MCF 10A (cell line): ENCODE data around the gene MXD4. TPM values are rescaled to one million over a fixed set of nuclear protein-coding genes. Genes with fewer than 3 reads are reported as not detected.
A peak's percentile ranks its signal among the peaks of the same experiment; 100 is the strongest.

Source experiments
- BruUV-seq: library from RNA; stranded (reverse); fragments of 400-500 nt; replicated peaks from 2 replicates; lab custom pipeline; 2021; lab: Mats Ljungman, UMichigan
- CTCF ChIA-PET: fragments of 300-600 bp; sonication (Branson Sonifier 250); formaldehyde crosslinking; extraction: SDS; loops from one replicate; lab custom pipeline; 2021; ENCODE audit warnings: antibody characterized with exemption, inconsistent platforms; lab: Yijun Ruan, JAX
- POLR2A ChIA-PET: fragments of 300-600, 350-650 bp; sonication (Branson Sonifier 250); formaldehyde crosslinking; extraction: SDS; loops from one replicate; lab custom pipeline; 2020; ENCODE audit warnings: antibody characterized with exemption, inconsistent platforms; lab: Yijun Ruan, JAX
- DNase-seq: peaks from one replicate; pipeline ENCODE4 v3.0.0-alpha.2; 2018; ENCODE audit not compliant: unreplicated experiment
- H3K27ac Mint-ChIP-seq: one replicate; pipeline ENCODE4 v1.8.0; 2022; ENCODE audit warnings: mild to moderate bottlenecking, low read depth, mixed read lengths; ENCODE audit not compliant: unreplicated experiment
- H3K27me3 Mint-ChIP-seq: one replicate; pipeline ENCODE4 v1.8.0; 2022; ENCODE audit warnings: mixed read lengths; ENCODE audit not compliant: insufficient read depth, unreplicated experiment
- H3K36me3 Mint-ChIP-seq: one replicate; pipeline ENCODE4 v1.8.0; 2022; ENCODE audit warnings: mild to moderate bottlenecking, moderate library complexity, mixed read lengths; ENCODE audit not compliant: insufficient read depth, unreplicated experiment
- H3K4me1 Mint-ChIP-seq: one replicate; pipeline ENCODE4 v1.8.0; 2022; ENCODE audit warnings: mixed read lengths; ENCODE audit not compliant: insufficient read depth, unreplicated experiment
- H3K4me3 Mint-ChIP-seq: one replicate; pipeline ENCODE4 v1.8.0; 2022; ENCODE audit warnings: mild to moderate bottlenecking, moderate library complexity, mixed read lengths; ENCODE audit not compliant: unreplicated experiment
- H3K9me3 Mint-ChIP-seq: one replicate; pipeline ENCODE4 v1.8.0; 2022; ENCODE audit warnings: mixed read lengths; ENCODE audit not compliant: unreplicated experiment
- intact Hi-C: fragments of 100-400 bp; cut with micrococcal nuclease; formaldehyde crosslinking; loops from 2 replicates; pipeline ENCODE4 v1.14.1; 2022
- total RNA-seq: library from RNA; stranded (reverse); gene quantifications from 2 replicates; pipeline ENCODE4 v1.2.3, GENCODE V29; 2022
- TF ChIP-seq, protein P1 (sequence below): fragments of 200-600 bp; IDR thresholded peaks from one replicate; pipeline ENCODE4 v1.8.0; 2022; ENCODE audit warnings: antibody characterized with exemption, mild to moderate bottlenecking; ENCODE audit not compliant: unreplicated experiment

MXD4 gene
- total RNA-seq, 1 experiment from 2014 or later = 50.2 TPM

DNA sequence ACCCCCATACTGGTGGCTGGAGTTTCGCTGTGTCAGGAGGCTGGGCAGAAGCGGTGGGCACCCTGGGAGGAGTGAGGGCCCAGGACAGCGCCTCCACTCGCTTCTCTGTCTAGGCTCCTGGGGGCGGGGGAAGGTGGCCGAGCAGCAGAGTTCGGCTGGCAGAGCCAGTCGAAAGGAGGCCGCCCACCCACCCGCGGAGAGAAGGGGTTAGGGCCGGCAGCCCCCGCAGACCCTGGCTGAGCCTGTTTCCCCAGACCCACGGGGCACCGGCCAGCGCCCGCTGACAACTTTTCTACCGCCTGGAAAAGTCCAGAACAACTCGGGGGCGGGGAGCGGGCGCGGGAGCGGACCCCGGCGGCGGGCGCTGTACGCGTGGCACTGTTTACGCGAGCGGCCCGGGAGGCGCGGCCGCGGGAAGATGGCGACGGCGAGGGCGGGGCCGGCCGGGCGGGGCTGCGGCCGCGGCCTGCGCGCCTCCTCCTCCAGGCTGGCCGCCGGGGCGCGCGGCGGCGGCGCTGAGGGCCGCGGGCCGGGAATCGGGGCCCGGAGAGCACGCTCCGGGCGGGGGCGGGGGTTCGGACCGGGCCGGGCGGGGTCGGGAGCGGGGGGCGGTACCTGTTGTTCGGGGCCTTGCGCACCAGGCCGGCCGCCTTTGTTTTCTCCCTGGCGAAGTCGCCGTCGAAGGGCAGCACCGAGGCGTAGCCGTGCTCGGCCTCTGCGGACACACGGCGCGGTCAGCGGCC is 628 bp downstream of the MXD4 start:
- CTCF ChIA-PET = no interaction called here
- POLR2A ChIA-PET = interaction anchor here (0.7 to 4.5 kb wide), 5 partner anchors 21 to 549 kb away, joined by 3 to 54 read pairs (median 6); partner anchors contain the start of genes HAUS3, POLN, RNF4 and SLBP
- intact Hi-C loops = loop anchor here (5.0 to 10.0 kb wide), 2 partner anchors 74 to 151 kb away; no protein-coding TSS in a partner anchor
- TF ChIP-seq, protein P1, sequence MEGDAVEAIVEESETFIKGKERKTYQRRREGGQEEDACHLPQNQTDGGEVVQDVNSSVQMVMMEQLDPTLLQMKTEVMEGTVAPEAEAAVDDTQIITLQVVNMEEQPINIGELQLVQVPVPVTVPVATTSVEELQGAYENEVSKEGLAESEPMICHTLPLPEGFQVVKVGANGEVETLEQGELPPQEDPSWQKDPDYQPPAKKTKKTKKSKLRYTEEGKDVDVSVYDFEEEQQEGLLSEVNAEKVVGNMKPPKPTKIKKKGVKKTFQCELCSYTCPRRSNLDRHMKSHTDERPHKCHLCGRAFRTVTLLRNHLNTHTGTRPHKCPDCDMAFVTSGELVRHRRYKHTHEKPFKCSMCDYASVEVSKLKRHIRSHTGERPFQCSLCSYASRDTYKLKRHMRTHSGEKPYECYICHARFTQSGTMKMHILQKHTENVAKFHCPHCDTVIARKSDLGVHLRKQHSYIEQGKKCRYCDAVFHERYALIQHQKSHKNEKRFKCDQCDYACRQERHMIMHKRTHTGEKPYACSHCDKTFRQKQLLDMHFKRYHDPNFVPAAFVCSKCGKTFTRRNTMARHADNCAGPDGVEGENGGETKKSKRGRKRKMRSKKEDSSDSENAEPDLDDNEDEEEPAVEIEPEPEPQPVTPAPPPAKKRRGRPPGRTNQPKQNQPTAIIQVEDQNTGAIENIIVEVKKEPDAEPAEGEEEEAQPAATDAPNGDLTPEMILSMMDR = no peak
- H3K36me3 Mint-ChIP-seq = no peaks in the 10 kb centered on the region
- peak; percentile 38 for DNase-seq
- BruUV-seq = TSS peak; percentile 69
- no peaks in the 10 kb centered on the region for H3K27me3 Mint-ChIP-seq
- no peaks in the 10 kb centered on the region for H3K9me3 Mint-ChIP-seq
- peak overlapping the region; percentile 73 for H3K4me3 Mint-ChIP-seq
- peaks cover 16% of the 10 kb centered on the region for H3K4me1 Mint-ChIP-seq
- H3K27ac Mint-ChIP-seq = peak overlapping the region; percentile 77

- ChIA-PET CTCF (no interaction called here), POLR2A (interaction anchor here (0.6 to 4.5 kb wide), 6 partner anchors 8 to 326 kb away, joined by 3 to 54 read pairs (median 4); partner anchors contain the start of genes HAUS3 and POLN)
- Mint-ChIP-seq H3K27me3 (no peaks in the 10 kb centered on the region), H3K36me3 (no peaks in the 10 kb centered on the region), H3K9me3 (no peaks in the 10 kb centered on the region), H3K4me1 (peaks cover 11% of the 10 kb centered on the region), H3K4me3 (peak overlapping the region; percentile 73), H3K27ac (peak overlapping the region; percentile 54)
- no TSS peak for BruUV-seq
- TF ChIP-seq, protein P1 = no peak
- DNase-seq = no peak
- intact Hi-C loops = loop anchor here (5.0 to 10.0 kb wide), 2 partner anchors 74 to 152 kb away; no protein-coding TSS in a partner anchor
Measured at GRCh38 chr4:2260344-2261109, 1.4 kb downstream of the MXD4 start.

- TF ChIP-seq, protein P1 = no peak
- no peaks in the 10 kb centered on the region for H3K9me3 Mint-ChIP-seq
Measured at GRCh38 chr4:2259541-2260343, 2.2 kb downstream of the MXD4 start.

More at GRCh38 chr4:2259541-2260343, 2.2 kb downstream of the MXD4 start:
- Mint-ChIP-seq H3K4me3 (peak overlapping the region; percentile 73), H3K4me1 (peaks cover 11% of the 10 kb centered on the region), H3K36me3 (peaks cover 3% of the 10 kb centered on the region), H3K27me3 (no peaks in the 10 kb centered on the region), H3K27ac (no peak overlapping the region)
- intact Hi-C loops = loop anchor here (5.0 to 10.0 kb wide), 2 partner anchors 75 to 153 kb away; no protein-coding TSS in a partner anchor
- ChIA-PET POLR2A (interaction anchor here (0.6 to 2.3 kb wide), 6 partner anchors 9 to 325 kb away, joined by 3 to 7 read pairs (median 4); partner anchors contain the start of genes HAUS3 and POLN), CTCF (no interaction called here)
- no TSS peak for BruUV-seq
- DNase-seq = no peak
